Liver (tissue), 9 donors: Measurements from ENCODE around the gene CDK15. TPM values are rescaled to one million over a fixed set of nuclear protein-coding genes. Genes with fewer than 3 reads are reported as not detected.

Experiments
- DNase-seq: peaks from one replicate; pipeline ENCODE4 v3.0.0-alpha.2; 2017; ENCODE audit warnings: low spot score
- H3K27ac ChIP-seq, 2 donors: one replicate each; pipeline ENCODE4 v1.7.0; 2013; ENCODE audit warnings: inconsistent platforms in 2 of 2, low read length in 2 of 2, control low read depth in 1 of 2, low read depth in 1 of 2, mild to moderate bottlenecking in 1 of 2
- H3K27me3 ChIP-seq, 4 donors: one replicate each; pipeline versions ENCODE4 v1.6.1 to v1.7.0; 2013; ENCODE audit warnings: low read length in 3 of 4, inconsistent platforms in 1 of 4, mild to moderate bottlenecking in 1 of 4, moderate library complexity in 1 of 4; ENCODE audit not compliant: control insufficient read depth in 4 of 4, insufficient read depth in 4 of 4
- H3K36me3 ChIP-seq, 4 donors: one replicate each; pipeline versions ENCODE4 v1.6.1 to v1.7.0; 2013; ENCODE audit warnings: low read length in 3 of 4, mild to moderate bottlenecking in 3 of 4, low read depth in 1 of 4, moderate library complexity in 1 of 4; ENCODE audit not compliant: control insufficient read depth in 4 of 4, insufficient read depth in 3 of 4
- H3K4me1 ChIP-seq, 4 donors: one replicate each; pipeline versions ENCODE4 v1.6.1 to v1.7.0; 2013; ENCODE audit warnings: low read length in 3 of 4, mild to moderate bottlenecking in 3 of 4, moderate library complexity in 1 of 4; ENCODE audit not compliant: control insufficient read depth in 4 of 4, insufficient read depth in 4 of 4
- H3K4me3 ChIP-seq, 3 donors: one replicate each; pipeline versions ENCODE4 v1.6.1 to v1.7.0; 2013; ENCODE audit warnings: low read length in 3 of 3, control low read depth in 1 of 3, low read depth in 1 of 3, mild to moderate bottlenecking in 1 of 3
- H3K9ac ChIP-seq, 2 donors: one replicate each; pipeline ENCODE4 v1.7.0; 2013; ENCODE audit warnings: low read length in 2 of 2, mild to moderate bottlenecking in 2 of 2, moderate library complexity in 2 of 2, control low read depth in 1 of 2, low read depth in 1 of 2
- H3K9me3 ChIP-seq, 4 donors: one replicate each; pipeline versions ENCODE4 v1.6.1 to v1.7.0; 2013; ENCODE audit warnings: low read length in 3 of 4; ENCODE audit not compliant: control insufficient read depth in 4 of 4
- ATF3 ChIP-seq: IDR thresholded peaks from 2 replicates; pipeline ENCODE4 v1.6.1; 2016; ENCODE audit warnings: antibody characterized with exemption
- CTCF ChIP-seq: fragments of 150-350 bp; IDR thresholded peaks from 2 replicates; pipeline ENCODE4 v1.5.1; 2017; ENCODE audit warnings: improper control_type of control experiment, low read depth, low read length; ENCODE audit not compliant: missing input control
- EGR1 ChIP-seq, 2 donors: IDR thresholded peaks; 2 replicates each; pipeline ENCODE4 v1.6.1; 2016 to 2018; ENCODE audit warnings: antibody characterized with exemption in 2 of 2, low read depth in 2 of 2
- FOXA1 ChIP-seq: IDR thresholded peaks from 2 replicates; pipeline ENCODE4 v1.6.1; 2016; ENCODE audit warnings: antibody characterized with exemption
- FOXA2 ChIP-seq: IDR thresholded peaks from 2 replicates; pipeline ENCODE4 v1.6.1; 2016; ENCODE audit warnings: antibody characterized with exemption
- GABPA ChIP-seq, 2 donors: IDR thresholded peaks in 1 of 2; conservative IDR thresholded peaks in 1 of 2; 2 replicates each; pipeline ENCODE4 v1.6.1; 2016; ENCODE audit warnings: antibody characterized with exemption in 2 of 2, mild to moderate bottlenecking in 1 of 2, moderate library complexity in 1 of 2
- HNF4A ChIP-seq, 2 donors: conservative IDR thresholded peaks; 2 replicates each; pipeline ENCODE4 v1.6.1; 2016; ENCODE audit warnings: antibody characterized with exemption in 2 of 2, mild to moderate bottlenecking in 2 of 2
- HNF4G ChIP-seq: IDR thresholded peaks from 2 replicates; pipeline ENCODE4 v1.6.1; 2016; ENCODE audit warnings: antibody characterized with exemption
- JUND ChIP-seq, 2 donors: IDR thresholded peaks; 2 replicates each; pipeline ENCODE4 v1.6.1; 2016; ENCODE audit warnings: antibody characterized with exemption in 2 of 2
- MAX ChIP-seq: IDR thresholded peaks from 2 replicates; pipeline ENCODE4 v1.6.1; 2016; ENCODE audit warnings: antibody characterized with exemption
- NR2F2 ChIP-seq: IDR thresholded peaks from 2 replicates; pipeline ENCODE4 v1.6.1; 2016; ENCODE audit warnings: antibody characterized with exemption
- RAD21 ChIP-seq, 2 donors: IDR thresholded peaks; 2 replicates each; pipeline ENCODE4 v1.6.1; 2016; ENCODE audit warnings: antibody characterized with exemption in 2 of 2, mild to moderate bottlenecking in 2 of 2
- REST ChIP-seq: IDR thresholded peaks from 2 replicates; pipeline ENCODE4 v1.6.1; 2016; ENCODE audit warnings: antibody characterized with exemption, mild to moderate bottlenecking
- RXRA ChIP-seq, 2 donors: IDR thresholded peaks; 2 replicates each; pipeline ENCODE4 v1.6.1; 2017 to 2018; ENCODE audit warnings: antibody characterized with exemption in 2 of 2, mild to moderate bottlenecking in 1 of 2
- SP1 ChIP-seq: IDR thresholded peaks from 2 replicates; pipeline ENCODE4 v1.6.1; 2018; ENCODE audit warnings: antibody characterized with exemption, mild to moderate bottlenecking
- TAF1 ChIP-seq: conservative IDR thresholded peaks from 2 replicates; pipeline ENCODE4 v1.6.1; 2016; ENCODE audit warnings: antibody characterized with exemption, mild to moderate bottlenecking
- YY1 ChIP-seq: IDR thresholded peaks from 2 replicates; pipeline ENCODE4 v1.6.1; 2016; ENCODE audit warnings: antibody characterized with exemption, mild to moderate bottlenecking
- ZBTB33 ChIP-seq: IDR thresholded peaks from 2 replicates; pipeline ENCODE4 v1.6.1; 2016; ENCODE audit warnings: antibody characterized with exemption
- WGBS: extraction: QIAGEN DNeasy Blood & Tissue Kit; methylation state at CpG from one replicate; pipeline ENCODE4 v1.1.7; 2013; 5-methylcytosine and 5-hydroxymethylcytosine counted together
- polyA plus RNA-seq, 2 donors: library from polyadenylated mRNA; stranded (reverse) in 1 of 2; unstranded in 1 of 2; fragments of 200-250 nt in 1 of 2; fragments of >200 nt in 1 of 2; fragmentation: Nextera tagmentation in 1 of 2; extraction: Ambion mirVana in 1 of 2; gene quantifications; one replicate each; pipeline versions ENCODE4 v1.2.1 to v1.2.3, GENCODE V29; 2013 to 2015
- total RNA-seq, 2 donors: library from RNA; depleted of rRNA; stranded (reverse); fragments of >200 nt; gene quantifications; one replicate each; pipeline ENCODE4 v1.2.3, GENCODE V29; 2014
- donor health status: healthy.
- donor health status: healthy.
- donor health status: healthy.
- donor health status: healthy.
- donor health status: healthy.

Gene CDK15
- total and polyA plus RNA-seq, 4 donors: under 0.01 to 0.47 (median 0.06) TPM; not detected in 1

- Histone ChIP-seq H3K4me3 (no peak overlapping the region), H3K27ac (no peak overlapping the region), H3K27me3 (no peaks in the 10 kb centered on the region), H3K9me3 (no peaks in the 10 kb centered on the region), H3K9ac (no peak overlapping the region), H3K4me1 (peaks cover 0 to 5% (median under 1%) of the 10 kb centered on the region in 4 donors), H3K36me3 (peaks cover 1 to 28% (median 15%) of the 10 kb centered on the region in 4 donors)
- no peak for TF ChIP-seq SP1
- no peak for TF ChIP-seq REST
- TF ChIP-seq TAF1: no peak
- no peak for TF ChIP-seq HNF4A (conservative IDR thresholded peaks at IDR 0.05)
- no peak for TF ChIP-seq YY1
- no peak for TF ChIP-seq ATF3
- TF ChIP-seq MAX: no peak
- DNase-seq: no peak
These were observed 40.5 kb upstream of the CDK15 start for GRCh38 chr2:201765799-201766198.

- H3K27ac ChIP-seq: no peak overlapping the region
- H3K9me3 ChIP-seq: no peaks in the 10 kb centered on the region
- H3K4me3 ChIP-seq: no peak overlapping the region
- H3K27me3 ChIP-seq: no peaks in the 10 kb centered on the region
- WGBS: 57% methylated on average over 1 of the region's 1 CpG
- H3K36me3 ChIP-seq: peaks cover 1 to 12% (median 3%) of the 10 kb centered on the region in 4 donors
- no peak for TF ChIP-seq RXRA (IDR thresholded peaks at IDR 0.05)
- no peak for TF ChIP-seq REST
- no peak for TF ChIP-seq FOXA1
- no peak for TF ChIP-seq TAF1
- TF ChIP-seq CTCF: no peak
- TF ChIP-seq EGR1 (IDR thresholded peaks at IDR 0.05; ENCODE audit: low read depth in 2 of 2): no peak
- TF ChIP-seq RAD21 (IDR thresholded peaks at IDR 0.05): no peak
- TF ChIP-seq JUND (IDR thresholded peaks at IDR 0.05): no peak
- TF ChIP-seq ZBTB33: no peak
- no peak for TF ChIP-seq GABPA (IDR thresholded peaks at IDR 0.05 in 1 of 2, conservative IDR thresholded peaks at IDR 0.05 in 1 of 2)
- no peak for TF ChIP-seq FOXA2
- no peak for TF ChIP-seq YY1
- TF ChIP-seq ATF3: no peak
- no peak for TF ChIP-seq NR2F2
- TF ChIP-seq SP1: no peak
- no peak for TF ChIP-seq HNF4A (conservative IDR thresholded peaks at IDR 0.05)
- no peak for TF ChIP-seq HNF4G
- TF ChIP-seq MAX: no peak
- H3K9ac ChIP-seq: no peak overlapping the region
- H3K4me1 ChIP-seq: peaks cover 0 to 5% (median under 1%) of the 10 kb centered on the region in 4 donors
- DNase-seq: no peak
These were observed 37.4 kb upstream of the CDK15 start for GRCh38 chr2:201768918-201769317.
